Naive thymus-derived CD8-positive, alpha-beta T cell (primary cell): ENCODE results near the gene CS. TPM values are rescaled to one million over a fixed set of nuclear protein-coding genes. Genes with fewer than 3 reads are reported as not detected.

ENCODE experiments used
- ATAC-seq, 2 donors: fragments of 150-1000 bp; cut with Tn5 transposase in 1 of 2; sonication (Bioruptor Pico), chemical (Tn5 transposase) in 1 of 2; 1 replicate in 1 of 2; 2 replicates in 1 of 2; pipeline ENCODE4 v1.10.0; 2021; ENCODE audit warnings: mild to moderate bottlenecking in 2 of 2, moderate library complexity in 2 of 2
- POLR2A ChIA-PET: fragments of 350-600 bp; sonication (Branson Sonifier 250); formaldehyde crosslinking; loops from one replicate; lab custom pipeline; 2021; ENCODE audit warnings: antibody characterized with exemption; lab: Charles Lee
- DNase-seq, 10 donors: peaks; one replicate each; pipeline versions ENCODE4 v3.0.0 to v3.0.0-alpha.2; 2020 to 2022
- H3K27ac Mint-ChIP-seq, 10 donors: one replicate each; pipeline ENCODE4 v1.8.0; 2020 to 2022; ENCODE audit warnings: mild to moderate bottlenecking in 10 of 10, mixed read lengths in 10 of 10, moderate library complexity in 4 of 10, inconsistent platforms in 1 of 10
- H3K27me3 Mint-ChIP-seq, 5 donors: one replicate each; pipeline ENCODE4 v1.8.0; 2021 to 2022; ENCODE audit warnings: mixed read lengths in 5 of 5
- H3K36me3 Mint-ChIP-seq, 3 donors: one replicate each; pipeline ENCODE4 v1.8.0; 2020 to 2022; ENCODE audit warnings: mixed read lengths in 3 of 3, mild to moderate bottlenecking in 2 of 3, inconsistent platforms in 1 of 3
- H3K4me1 Mint-ChIP-seq, 4 donors: one replicate each; pipeline ENCODE4 v1.8.0; 2021 to 2022; ENCODE audit warnings: mixed read lengths in 4 of 4
- H3K4me3 Mint-ChIP-seq, 10 donors: one replicate each; pipeline ENCODE4 v1.8.0; 2020 to 2022; ENCODE audit warnings: mild to moderate bottlenecking in 10 of 10, mixed read lengths in 10 of 10, moderate library complexity in 6 of 10, inconsistent platforms in 1 of 10
- H3K9me3 Mint-ChIP-seq, 9 donors: one replicate each; pipeline ENCODE4 v1.8.0; 2020 to 2022; ENCODE audit warnings: mixed read lengths in 9 of 9, mild to moderate bottlenecking in 3 of 9, inconsistent platforms in 1 of 9, moderate library complexity in 1 of 9
- polyA plus RNA-seq, 3 donors: library from polyadenylated mRNA; unstranded; fragments of 300-500 nt; fragmentation: Illumina TruSeq; gene quantifications; one replicate each; pipeline ENCODE4 v1.2.3, GENCODE V29; 2021
- total RNA-seq, 8 experiments: library from RNA in 2 of 8; stranded (reverse) in 2 of 8; gene quantifications; one replicate each; pipeline ENCODE4 v1.2.3 and lab custom pipeline; 2021 to 2026

CS gene
- total and polyA plus RNA-seq, 5 experiments from 2014 or later = 48.3 to 127 (median 68.8) TPM

DNA sequence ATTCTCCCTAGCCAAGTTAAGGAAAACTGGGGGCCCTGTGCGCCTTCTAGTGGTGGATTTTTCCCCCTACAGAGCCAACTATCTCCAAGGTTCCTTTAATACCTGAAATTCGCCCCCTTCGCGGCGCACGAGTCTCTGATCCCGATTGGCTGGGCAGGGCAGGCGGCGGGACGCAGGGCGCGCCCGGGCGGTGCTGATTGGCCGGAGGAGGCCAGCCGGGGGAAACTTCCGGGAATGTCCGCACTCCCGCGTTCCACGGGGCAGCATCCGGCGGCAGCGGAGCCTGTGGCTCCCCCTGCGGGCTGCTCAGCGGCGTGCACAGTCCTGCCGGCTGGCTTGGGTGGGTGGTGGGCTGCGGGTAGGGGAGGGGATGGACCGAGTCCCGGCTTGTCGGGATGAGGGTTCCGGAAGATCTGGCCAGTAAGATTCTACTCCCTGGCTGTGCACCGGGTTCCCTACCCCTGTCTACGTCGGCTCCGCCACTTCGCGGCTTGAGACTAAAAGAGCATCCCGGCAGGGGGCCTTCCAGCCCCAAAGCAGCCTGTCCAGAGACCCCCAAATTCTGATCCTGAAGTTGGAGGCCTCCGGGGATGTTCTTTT lies 75.9 kb downstream of the CS start, which contains the start of gene NABP2:
Gene NABP2, plus strand, starts transcription at position 241 of the 600 bp plus-strand sequence. CDS start 515 bp downstream, outside the sequence.
- H3K36me3 Mint-ChIP-seq = peaks cover 0 to 7% (median 0%) of the 10 kb centered on the region in 3 donors
- peak within 1 kb of the TSS; percentile 71 to 100 (median 98) for H3K27ac Mint-ChIP-seq
- POLR2A ChIA-PET = interaction anchor here (3.0 to 4.2 kb wide), 3 partner anchors 33 to 106 kb away, joined by 12 to 88 read pairs (median 62); partner anchors contain the start of genes ANKRD52, RPL41, SMARCC2 and ZC3H10
- H3K4me3 Mint-ChIP-seq = peak within 1 kb of the TSS; percentile 83 to 100 (median 97)
- DNase-seq (peak; percentile 77 to 94 (median 86)), ATAC-seq (peak; percentile 75 to 79)
- H3K9me3 Mint-ChIP-seq = no peaks in the 10 kb centered on the region
- H3K4me1 Mint-ChIP-seq = peaks cover 27 to 53% (median 47%) of the 10 kb centered on the region in 4 donors
- H3K27me3 Mint-ChIP-seq = no peaks in the 10 kb centered on the region

DNA sequence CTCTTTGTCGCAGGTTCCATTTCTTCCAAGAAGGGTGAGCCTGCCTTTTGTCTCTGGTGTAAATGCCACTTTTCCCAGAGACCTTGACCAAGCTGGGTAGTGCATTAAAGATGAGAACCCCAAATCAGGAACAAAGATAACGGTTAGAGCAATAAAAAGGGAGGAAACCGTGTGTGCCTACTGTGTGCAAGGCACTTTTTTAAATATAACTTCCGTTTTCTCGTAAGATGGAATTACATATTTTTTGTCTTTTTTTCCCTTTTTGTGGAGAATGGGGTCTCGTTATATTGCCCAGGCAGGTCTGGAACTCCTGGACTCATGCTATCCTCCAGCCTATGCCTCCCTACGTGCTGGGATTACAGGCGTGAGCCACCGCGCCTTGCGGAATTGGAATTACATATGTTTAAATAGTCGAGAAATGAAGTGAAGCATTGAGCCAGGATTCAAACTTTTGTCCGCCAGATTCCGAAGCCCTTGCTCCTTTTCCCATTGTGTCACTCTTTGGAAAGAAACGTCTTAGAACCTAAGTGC lies 76.5 kb downstream of the CS start:
- no peaks in the 10 kb centered on the region for H3K27me3 Mint-ChIP-seq
- POLR2A ChIA-PET = interaction anchor here (0.7 to 4.2 kb wide), 10 partner anchors 16 to 1234 kb away, joined by 3 to 88 read pairs (median 10); partner anchors contain the start of genes ANKRD52, ESYT1, PA2G4 and RPL41
- H3K27ac Mint-ChIP-seq = peak overlapping the region; percentile 71 to 100 (median 94)
- peaks cover 27 to 54% (median 47%) of the 10 kb centered on the region in 4 donors for H3K4me1 Mint-ChIP-seq
- H3K36me3 Mint-ChIP-seq = peaks cover 0 to 7% (median 0%) of the 10 kb centered on the region in 3 donors
- no peaks in the 10 kb centered on the region for H3K9me3 Mint-ChIP-seq
- peak overlapping the region; percentile 83 to 100 (median 97) for H3K4me3 Mint-ChIP-seq
- ATAC-seq (no peak), DNase-seq (no peak)

DNA sequence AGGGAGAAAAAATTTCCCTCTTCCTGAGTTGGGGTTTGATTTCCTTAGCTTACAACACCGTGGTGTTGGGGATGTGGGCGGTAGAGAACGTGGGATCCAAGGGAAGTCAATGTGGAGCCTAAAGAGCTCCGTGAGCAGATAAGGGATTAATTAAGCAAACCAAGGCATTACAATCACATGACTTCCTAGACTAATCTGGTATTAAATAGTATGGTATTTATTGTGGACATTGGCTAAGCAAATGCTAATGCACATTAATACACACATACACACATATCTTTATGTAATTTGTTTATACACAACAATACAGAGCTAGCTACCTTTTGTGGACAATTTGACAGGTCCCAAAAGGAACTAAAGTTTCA lies 77.6 kb downstream of the CS start:
- H3K36me3 Mint-ChIP-seq = peaks cover 0 to 7% (median 0%) of the 10 kb centered on the region in 3 donors
- H3K27ac Mint-ChIP-seq = peak overlapping the region; percentile 97 to 100 (median 99)
- POLR2A ChIA-PET = interaction anchor here (0.7 to 4.2 kb wide), 34 partner anchors 8 to 1008 kb away, joined by 3 to 88 read pairs (median 7); partner anchors contain the start of genes ANKRD52, BAZ2A, CNPY2 and COQ10A
- peak overlapping the region; percentile 97 to 100 (median 98) for H3K4me3 Mint-ChIP-seq
- peaks cover 27 to 56% (median 47%) of the 10 kb centered on the region in 4 donors for H3K4me1 Mint-ChIP-seq
- no peaks in the 10 kb centered on the region for H3K9me3 Mint-ChIP-seq
- ATAC-seq (no peak), DNase-seq (no peak)
- H3K27me3 Mint-ChIP-seq = no peaks in the 10 kb centered on the region

DNA sequence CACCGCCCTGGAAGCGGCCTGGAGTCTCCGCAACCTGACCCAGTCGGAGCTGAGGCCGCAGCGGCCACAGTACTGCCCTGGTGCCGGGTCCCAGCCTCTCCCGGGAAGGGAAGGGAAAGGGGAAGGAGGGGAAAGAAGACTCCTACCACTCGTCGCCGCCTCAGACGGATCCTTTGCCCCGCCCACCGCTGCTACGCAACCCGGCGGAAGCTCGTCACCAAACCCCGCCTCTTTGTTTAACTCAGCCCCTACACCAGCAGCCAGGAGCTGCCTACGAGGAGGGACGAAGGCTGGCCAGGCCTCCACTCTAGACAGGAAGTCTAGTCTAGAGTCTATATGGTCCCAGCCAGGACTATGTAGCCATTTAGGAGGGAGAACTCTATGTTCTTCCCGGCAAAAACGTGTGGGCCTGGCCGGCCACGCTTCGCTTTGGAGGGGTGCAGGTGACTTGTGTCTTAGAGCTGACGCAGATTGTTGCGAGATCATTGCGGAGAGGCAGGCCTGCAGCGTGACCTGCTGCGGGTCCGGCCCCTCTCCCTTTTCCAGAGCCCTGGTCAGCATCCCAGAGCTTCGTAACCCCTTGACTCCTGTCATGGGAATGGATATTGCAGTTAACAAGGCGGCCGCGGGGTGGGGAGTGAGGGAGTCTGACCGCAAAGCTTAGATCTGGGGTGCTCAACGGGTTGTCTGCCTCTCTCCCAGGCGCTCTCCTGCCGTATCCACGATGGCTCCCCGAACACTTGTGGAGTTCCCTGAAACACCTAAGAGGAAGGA lies 78.2 kb downstream of the CS start, which contains the start of gene RNF41:
Gene RNF41, minus strand, starts transcription at position 166 of the 774 bp plus-strand sequence. CDS start 7,875 bp downstream, outside the sequence.
- Mint-ChIP-seq H3K27me3 (no peaks in the 10 kb centered on the region), H3K27ac (peak within 1 kb of the TSS; percentile 97 to 100 (median 99)), H3K36me3 (peaks cover 0 to 4% (median 0%) of the 10 kb centered on the region in 3 donors), H3K4me1 (peaks cover 27 to 58% (median 47%) of the 10 kb centered on the region in 4 donors), H3K9me3 (no peaks in the 10 kb centered on the region), H3K4me3 (peak within 1 kb of the TSS; percentile 97 to 100 (median 98))
- POLR2A ChIA-PET = interaction anchor here (0.5 to 4.2 kb wide), 49 partner anchors 9 to 1009 kb away, joined by 3 to 88 read pairs (median 6); partner anchors contain the start of genes ANKRD52, BAZ2A, CNPY2 and COQ10A
- ATAC-seq (peak; percentile 78 to 82), DNase-seq (peak; percentile 84 to 96 (median 91))

Other genes with a start within 250 kb of the CS start
- 10 to 100 TPM; 22.7 to 26.0 TPM for gene ERBB3, start 220.2 kb downstream of the CS start, total RNA-seq
- 1 to 10 TPM; 1.3 to 3.3 (median 1.7) TPM for gene ERBB3, start 220.2 kb downstream of the CS start, polyA plus RNA-seq
- 100 to 1,000 TPM; 132 to 135 TPM for gene PA2G4, start 195.8 kb downstream of the CS start, total RNA-seq
- gene PA2G4, start 195.8 kb downstream of the CS start, polyA plus RNA-seq = 100 to 1,000 TPM; 219 to 241 (median 241) TPM
- 1,000 to 10,000 TPM; 5,098 to 5,261 TPM for gene RPL41, start 183.7 kb downstream of the CS start, total RNA-seq
- over 10,000 TPM in 1 of 3 donors, 1,000 to 10,000 TPM in 2; 8,782 to 10,436 (median 9,902) TPM for gene RPL41, start 183.7 kb downstream of the CS start, polyA plus RNA-seq
- 10 to 100 TPM; 15.1 to 15.9 TPM for gene ZC3H10, start 182.1 kb downstream of the CS start, total RNA-seq
- 1 to 10 TPM; 1.3 to 2.5 (median 1.8) TPM for gene ZC3H10, start 182.1 kb downstream of the CS start, polyA plus RNA-seq
- 100 to 1,000 TPM; 257 to 270 TPM for gene ESYT1, start 172.1 kb downstream of the CS start, total RNA-seq
- 100 to 1,000 TPM; 354 to 433 (median 357) TPM for gene ESYT1, start 172.1 kb downstream of the CS start, polyA plus RNA-seq
- gene MYL6B, start 147.7 kb downstream of the CS start, total RNA-seq = 1 to 10 TPM; 3.5 to 5.9 TPM
- gene MYL6B, start 147.7 kb downstream of the CS start, polyA plus RNA-seq = 1 to 10 TPM; 3.4 to 4.0 (median 3.8) TPM
- gene MYL6, start 142.0 kb downstream of the CS start, total RNA-seq = 100 to 1,000 TPM; 421 to 448 TPM
- 1,000 to 10,000 TPM; 1,813 to 2,533 (median 2,044) TPM for gene MYL6, start 142.0 kb downstream of the CS start, polyA plus RNA-seq
- 100 to 1,000 TPM; 189 to 197 TPM for gene SMARCC2, start 110.8 kb downstream of the CS start, total RNA-seq
- 10 to 100 TPM; 46.3 to 70.4 (median 54.1) TPM for gene SMARCC2, start 110.8 kb downstream of the CS start, polyA plus RNA-seq
- gene RNF41, start 78.4 kb downstream of the CS start, total RNA-seq = 10 to 100 TPM; 34.2 to 35.0 TPM
- gene RNF41, start 78.4 kb downstream of the CS start, polyA plus RNA-seq = 10 to 100 TPM; 35.7 to 45.1 (median 41.8) TPM
- gene NABP2, start 76.0 kb downstream of the CS start, total RNA-seq = 10 to 100 TPM; 10.8 to 13.3 TPM
- gene NABP2, start 76.0 kb downstream of the CS start, polyA plus RNA-seq = 1 to 10 TPM; 3.5 to 3.9 (median 3.7) TPM
- gene SLC39A5, start 70.3 kb downstream of the CS start, total RNA-seq = not detected
- gene SLC39A5, start 70.3 kb downstream of the CS start, polyA plus RNA-seq = not detected
- 10 to 100 TPM; 34.5 to 43.9 TPM for gene ANKRD52, start 41.9 kb downstream of the CS start, total RNA-seq
- 10 to 100 TPM in 1 of 3 donors, 1 to 10 TPM in 2; 7.5 to 11.5 (median 7.9) TPM for gene ANKRD52, start 41.9 kb downstream of the CS start, polyA plus RNA-seq
- gene COQ10A, start 33.4 kb downstream of the CS start, total RNA-seq = 10 to 100 TPM; 37.7 to 39.0 TPM
- 10 to 100 TPM in 1 of 3 donors, 1 to 10 TPM in 2; 7.4 to 15.7 (median 9.6) TPM for gene COQ10A, start 33.4 kb downstream of the CS start, polyA plus RNA-seq
- 10 to 100 TPM; 79.9 to 85.6 TPM for gene CNPY2, start 15.7 kb upstream of the CS start, total RNA-seq
- 100 to 1,000 TPM; 173 to 196 (median 179) TPM for gene CNPY2, start 15.7 kb upstream of the CS start, polyA plus RNA-seq
- 100 to 1,000 TPM; 210 to 216 TPM for gene PAN2, start 33.7 kb upstream of the CS start, total RNA-seq
- gene PAN2, start 33.7 kb upstream of the CS start, polyA plus RNA-seq = 10 to 100 TPM; 10.5 to 11.9 (median 11.0) TPM
- gene IL23A, start 38.6 kb upstream of the CS start, total RNA-seq = 10 to 100 TPM; 32.4 to 35.3 TPM
- gene IL23A, start 38.6 kb upstream of the CS start, polyA plus RNA-seq = 10 to 100 TPM; 12.3 to 16.6 (median 16.2) TPM
- gene STAT2, start 59.8 kb upstream of the CS start, total RNA-seq = 100 to 1,000 TPM; 161 to 165 TPM
- 10 to 100 TPM; 61.7 to 68.1 (median 64.5) TPM for gene STAT2, start 59.8 kb upstream of the CS start, polyA plus RNA-seq
- not detected for gene APOF, start 62.5 kb upstream of the CS start, total RNA-seq
- not detected for gene APOF, start 62.5 kb upstream of the CS start, polyA plus RNA-seq
- gene TIMELESS, start 149.1 kb upstream of the CS start, total RNA-seq = 1 to 10 TPM; 5.5 to 5.8 TPM
- gene TIMELESS, start 149.1 kb upstream of the CS start, polyA plus RNA-seq = 1 to 10 TPM; 3.3 to 4.2 (median 3.5) TPM
- not detected for gene MIP, start 154.3 kb upstream of the CS start, total RNA-seq
- not detected for gene MIP, start 154.3 kb upstream of the CS start, polyA plus RNA-seq
- 1 to 10 TPM; 9.0 to 9.4 TPM for gene SPRYD4, start 168.2 kb upstream of the CS start, total RNA-seq
- gene SPRYD4, start 168.2 kb upstream of the CS start, polyA plus RNA-seq = 1 to 10 TPM; 1.3 to 1.6 (median 1.4) TPM
- 10 to 100 TPM; 10.9 to 11.5 TPM for gene GLS2, start 187.8 kb upstream of the CS start, total RNA-seq
- 1 to 10 TPM; 3.2 to 6.5 (median 6.4) TPM for gene GLS2, start 187.8 kb upstream of the CS start, polyA plus RNA-seq
- 1 to 10 TPM; 4.1 to 4.7 TPM for gene RBMS2, start 221.5 kb upstream of the CS start, total RNA-seq
- 1 to 10 TPM; 1.2 to 6.2 (median 2.2) TPM for gene RBMS2, start 221.5 kb upstream of the CS start, polyA plus RNA-seq